GM18502 (cell line): ENCODE data around the gene GPR158.

ENCODE experiments used
- ATAC-seq: cut with Tn5 transposase; IDR thresholded peaks from one replicate; pipeline ENCODE4 v1.9.1; 2021; ENCODE audit warnings: mild to moderate bottlenecking; ENCODE audit not compliant: unreplicated experiment, poor library complexity

Gene GPR158

DNA sequence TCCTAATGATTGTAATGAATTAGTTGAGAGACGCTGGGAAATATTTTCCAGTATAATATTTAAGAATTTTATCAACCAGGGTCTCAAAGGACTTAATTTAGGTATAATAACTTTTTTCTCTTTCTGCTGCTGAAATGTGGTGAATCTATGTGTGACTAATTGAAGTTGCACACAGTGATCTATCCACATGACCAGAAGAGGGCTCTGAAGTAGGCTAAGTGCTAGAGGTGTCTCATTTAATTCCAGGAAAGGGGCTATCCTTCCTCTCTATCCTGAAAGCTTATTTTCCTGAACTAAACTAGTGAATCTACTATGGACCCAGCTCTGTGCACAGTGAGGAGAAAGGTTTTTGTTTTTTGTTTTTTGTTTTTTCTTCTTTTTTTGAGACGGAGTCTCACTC lies 464.8 kb downstream of the GPR158 start:
- ATAC-seq: no peak

DNA sequence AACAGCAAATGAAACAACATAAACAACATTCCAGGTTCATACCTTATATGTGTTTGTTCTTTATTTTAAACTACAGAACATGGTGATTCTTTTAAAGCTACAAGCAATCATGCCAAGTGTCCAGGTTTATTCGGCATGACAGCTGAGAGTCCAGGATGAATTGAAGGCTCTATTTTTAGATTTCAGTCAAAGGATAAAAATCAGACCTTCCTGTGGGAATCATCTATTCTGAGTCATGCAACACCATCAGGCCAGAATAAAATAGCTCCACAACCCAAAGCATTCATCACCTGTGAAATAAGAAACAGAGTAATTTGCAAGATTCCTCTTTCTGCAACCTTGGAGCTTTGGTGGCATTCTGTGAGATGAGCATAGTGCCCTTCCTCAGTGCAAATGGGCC lies 466.8 kb downstream of the GPR158 start:
- ATAC-seq: no peak

DNA sequence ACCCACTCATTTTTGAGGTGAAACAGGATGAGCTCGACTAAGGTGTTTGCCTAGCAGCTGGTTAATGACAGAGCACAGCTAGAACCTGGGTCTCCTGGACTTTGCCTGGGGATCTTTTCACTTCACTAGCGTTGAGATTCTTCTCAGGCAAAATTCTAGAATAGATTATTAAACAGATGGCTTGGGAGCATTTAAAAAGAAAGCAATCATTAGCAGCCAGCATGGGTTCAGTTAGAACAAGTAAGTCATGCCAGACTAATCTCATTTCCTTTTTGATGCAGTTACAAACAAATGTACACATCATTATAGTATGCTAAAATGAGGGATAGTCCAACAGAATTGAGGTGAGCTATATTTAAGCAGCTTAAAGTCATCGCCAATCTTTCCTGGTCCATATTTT lies 467.9 kb downstream of the GPR158 start:
- ATAC-seq: no peak

DNA sequence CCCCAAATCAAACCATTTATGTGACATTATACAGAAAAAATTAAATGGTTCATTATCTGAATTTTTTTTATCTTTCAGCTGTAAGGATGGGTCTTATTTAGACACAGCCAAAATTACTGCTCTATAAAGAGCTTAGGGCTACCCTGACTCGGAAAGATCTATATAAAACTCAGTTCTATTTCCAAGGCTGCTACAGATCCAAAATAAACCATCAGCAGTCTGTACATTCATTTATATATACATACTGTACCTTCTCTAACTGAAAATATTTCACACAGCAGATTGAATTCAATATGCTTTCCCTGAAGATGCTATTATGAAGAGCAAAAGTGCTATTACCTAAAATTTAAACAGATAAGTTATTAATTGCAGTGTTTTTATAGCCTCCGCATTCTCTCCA lies 471.6 kb downstream of the GPR158 start:
- no peak for ATAC-seq

DNA sequence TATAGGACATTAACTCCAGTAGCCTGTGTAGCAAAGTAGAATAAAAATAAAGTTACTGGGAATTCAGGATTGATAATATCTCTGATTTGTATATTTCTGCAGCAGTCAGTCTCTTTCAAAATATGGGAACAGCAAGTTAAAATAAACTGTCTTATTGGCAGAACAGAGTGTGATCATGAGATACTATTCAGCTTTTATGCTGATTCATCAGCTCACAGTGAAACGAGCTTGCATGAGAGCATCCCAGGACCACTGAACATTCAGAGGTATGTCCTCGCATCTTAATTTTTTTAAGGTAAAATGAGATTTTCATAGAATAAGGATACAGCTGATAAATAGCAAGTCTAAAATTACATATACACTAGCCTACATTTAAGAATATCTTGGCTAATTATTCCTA lies 476.7 kb downstream of the GPR158 start:
- ATAC-seq: no peak
